ENCODE measurements around the gene FNDC8.
"Not testable (repeated sequence)": the region's sequence is repeated elsewhere in the genome, so short reads cannot be mapped to it uniquely, and the experiment has no call there.

FNDC8 gene

DNA sequence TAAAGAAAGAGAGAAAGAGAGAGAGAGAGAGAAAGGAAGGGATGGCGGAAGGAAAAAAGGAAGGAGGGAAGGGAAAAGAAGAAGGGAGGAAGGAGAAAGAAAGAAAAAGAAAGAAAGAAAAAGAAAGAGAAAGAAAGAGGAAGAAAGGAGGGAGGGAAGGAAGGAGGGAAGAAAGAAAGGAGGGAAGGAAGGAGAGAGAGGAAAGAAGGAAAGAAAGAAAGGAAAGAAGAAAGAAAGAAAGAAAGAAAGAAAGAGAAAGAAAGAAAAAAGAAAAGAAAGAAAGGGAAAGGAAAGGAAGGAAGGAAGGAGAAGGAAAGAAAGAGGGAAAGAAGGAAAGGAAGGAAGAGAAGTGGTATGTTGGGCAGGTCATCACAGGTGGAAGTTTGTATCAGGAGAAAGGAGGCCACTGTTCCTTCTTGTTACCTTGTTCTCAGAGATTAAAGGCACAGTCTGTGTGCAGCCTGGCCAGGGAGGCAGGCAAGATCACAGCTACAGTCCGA, 53.5 kb downstream of the FNDC8 start:
- ATAC-seq = no peak

DNA sequence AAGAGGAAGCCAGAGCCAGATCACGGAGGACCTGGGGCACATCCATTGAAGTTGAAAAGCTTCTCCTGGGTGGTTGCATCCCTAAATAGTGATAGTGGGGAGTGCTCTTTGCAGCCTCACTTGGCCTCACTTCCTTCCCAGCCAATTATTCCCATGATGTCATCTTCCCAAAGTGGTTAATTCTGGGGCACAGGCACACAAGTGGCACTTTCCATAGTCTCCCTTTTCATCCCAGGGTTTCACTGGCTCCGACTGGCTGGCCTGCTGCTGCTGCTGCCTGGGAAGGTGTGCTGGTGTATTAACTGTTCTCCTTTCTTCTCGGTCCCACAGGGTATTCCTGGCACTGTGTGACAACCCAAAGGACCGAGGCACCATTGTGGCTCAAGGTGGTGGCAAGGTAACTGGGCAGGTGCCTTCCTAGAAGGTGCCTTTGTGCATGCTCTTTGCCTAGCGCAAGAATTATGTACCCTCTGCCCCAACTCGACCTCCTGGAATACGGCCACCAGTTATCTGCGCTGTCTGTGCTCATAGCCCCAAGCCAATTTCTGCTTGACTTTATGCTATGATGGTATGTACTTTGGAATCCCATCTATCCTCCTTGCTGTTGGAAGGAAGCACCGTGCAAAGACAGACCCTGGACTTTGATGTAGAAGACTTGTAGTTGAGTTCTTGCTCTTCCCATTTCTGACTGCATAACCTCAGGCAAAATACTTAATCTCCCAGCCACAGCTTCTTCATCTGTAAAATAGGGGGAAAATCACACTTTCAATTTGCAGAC, 54.4 kb downstream of the FNDC8 start:
- ATAC-seq = no peak

DNA sequence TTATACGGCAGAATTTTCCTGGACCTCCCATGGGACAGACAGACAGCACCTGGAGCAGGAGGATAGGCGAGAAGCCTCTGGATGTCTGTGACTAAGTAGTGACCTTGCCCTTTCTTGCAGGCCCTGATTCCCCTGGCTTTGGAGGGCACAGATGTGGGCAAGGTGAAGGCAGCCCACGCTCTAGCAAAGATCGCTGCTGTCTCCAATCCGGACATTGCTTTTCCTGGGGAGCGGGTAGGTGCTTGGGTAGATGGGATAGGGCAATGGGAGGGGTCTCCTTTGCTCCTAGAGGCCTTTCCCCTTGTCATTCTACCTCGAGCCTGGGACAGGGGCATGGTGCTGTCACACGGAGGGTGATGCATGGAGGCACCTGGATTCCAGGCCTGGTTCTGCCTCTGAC, 55.5 kb downstream of the FNDC8 start:
- no peak for ATAC-seq

DNA sequence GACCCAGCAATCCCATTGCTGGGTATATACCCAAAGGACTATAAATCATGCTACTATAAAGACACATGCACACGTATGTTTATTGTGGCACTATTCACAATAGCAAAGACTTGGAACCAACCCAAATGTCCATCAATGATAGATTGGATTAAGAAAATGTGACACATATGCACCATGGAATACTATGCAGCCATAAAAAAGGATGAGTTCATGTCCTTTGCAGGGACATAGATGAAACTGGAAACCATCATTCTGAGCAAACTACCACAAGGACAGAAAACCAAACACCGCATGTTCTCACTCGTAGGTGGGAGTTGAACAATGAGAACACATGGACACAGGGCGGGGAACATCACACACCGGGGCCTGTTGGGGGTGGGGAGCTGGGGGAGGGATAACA, 58.0 kb downstream of the FNDC8 start:
- not testable (repeated sequence) for ATAC-seq
